HCT116 (cell line): ENCODE results near the gene GLT6D1.

ENCODE experiments used
- POLR2A ChIP-seq: IDR thresholded peaks from 2 replicates; pipeline ENCODE4 v1.7.0; 2011; ENCODE audit warnings: borderline replicate concordance; ENCODE audit not compliant: insufficient read depth, insufficient read length; ENCODE audit errors: extremely low read depth
- POLR2AphosphoS5 ChIP-seq: IDR thresholded peaks from 2 replicates; pipeline ENCODE4 v1.6.1; 2011; ENCODE audit warnings: mild to moderate bottlenecking, low read depth, low read length, moderate library complexity

DNA sequence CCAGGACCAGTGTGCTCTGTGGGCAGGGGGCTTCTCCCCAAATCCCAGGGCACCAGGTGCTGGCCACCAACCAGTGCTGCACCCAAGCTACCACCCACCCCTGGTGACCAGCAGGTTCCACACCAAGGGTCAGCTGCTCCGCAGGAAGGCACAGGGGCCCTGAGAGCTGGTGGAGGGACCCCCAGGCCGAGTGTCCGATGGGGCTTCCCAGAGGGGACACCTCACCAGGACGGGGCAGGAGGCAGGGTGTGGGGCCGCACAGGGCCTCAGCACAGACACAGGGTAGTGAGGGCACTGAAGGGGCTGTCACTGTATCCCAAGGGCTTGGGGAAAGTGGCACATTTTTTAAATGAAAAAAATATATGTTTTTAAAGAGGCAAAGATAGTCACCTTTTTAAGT lies 41.8 kb upstream of the GLT6D1 start:
- TF ChIP-seq POLR2AphosphoS5 (no peak), POLR2A (no peak)
